ENCODE measurements around the gene FAT1.

Gene FAT1

GRCh38 chr4:186599483-186599882 is 124.2 kb downstream of the FAT1 start:
- DNase-seq, result no peak

GRCh38 chr4:186598686-186599085 is 125.0 kb downstream of the FAT1 start:
- DNase-seq, result no peak

DNA sequence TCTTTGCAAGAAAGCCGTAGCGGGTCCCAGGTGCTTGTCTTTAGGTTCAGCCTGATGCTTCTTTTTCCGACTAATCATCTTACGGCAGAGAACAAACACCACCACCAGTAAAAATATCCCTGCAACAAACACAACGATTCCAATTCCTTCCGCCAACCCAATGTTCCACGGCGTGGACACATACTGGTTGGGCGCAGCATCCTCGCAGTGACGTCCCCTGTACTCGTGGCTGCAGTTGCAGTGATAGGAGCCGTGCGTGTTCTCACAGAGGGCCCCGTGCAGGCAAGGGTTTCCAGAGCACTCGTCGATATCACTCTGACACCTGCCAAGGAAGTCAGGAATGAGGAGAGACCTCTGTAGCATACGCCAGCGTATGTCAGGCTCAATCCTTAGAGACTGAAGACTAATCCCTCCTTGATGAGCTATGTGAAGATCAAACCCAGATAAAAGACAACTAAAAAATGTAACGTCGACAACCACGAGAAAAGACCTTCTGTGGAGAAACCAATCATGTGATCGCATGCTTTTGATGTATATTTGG is 126.7 kb downstream of the FAT1 start:
- no peak for DNase-seq

GRCh38 chr4:186596346-186596745 is 127.3 kb downstream of the FAT1 start:
- DNase-seq, result no peak

- no peak for DNase-seq
Measured at GRCh38 chr4:186593587-186593973, 130.1 kb downstream of the FAT1 start.

GRCh38 chr4:186592966-186593586 is 130.6 kb downstream of the FAT1 start:
- DNase-seq, result no peak

DNA sequence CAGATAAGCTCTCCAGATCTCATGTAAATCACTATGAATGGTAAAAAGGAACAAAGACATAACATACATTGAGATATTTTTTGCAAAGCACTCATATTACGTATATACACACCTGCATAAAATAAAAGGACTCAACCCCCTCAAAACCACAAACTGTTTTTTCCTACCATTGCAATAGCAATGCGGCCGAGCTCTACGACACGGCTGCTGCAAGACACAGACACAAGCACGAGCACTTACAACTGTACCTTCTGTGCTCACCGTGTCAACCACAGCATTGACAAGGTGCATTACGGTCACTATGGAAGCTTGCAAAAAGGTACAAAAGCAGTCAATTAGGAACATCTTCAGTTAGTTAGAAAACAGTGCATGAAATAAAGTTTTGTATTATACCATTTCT is 131.2 kb downstream of the FAT1 start:
- DNase-seq, result no peak

- DNase-seq, result no peak
Measured at GRCh38 chr4:186591651-186592050, 132.0 kb downstream of the FAT1 start.

GRCh38 chr4:186588503-186588902 is 135.2 kb downstream of the FAT1 start:
- no peak for DNase-seq

DNA sequence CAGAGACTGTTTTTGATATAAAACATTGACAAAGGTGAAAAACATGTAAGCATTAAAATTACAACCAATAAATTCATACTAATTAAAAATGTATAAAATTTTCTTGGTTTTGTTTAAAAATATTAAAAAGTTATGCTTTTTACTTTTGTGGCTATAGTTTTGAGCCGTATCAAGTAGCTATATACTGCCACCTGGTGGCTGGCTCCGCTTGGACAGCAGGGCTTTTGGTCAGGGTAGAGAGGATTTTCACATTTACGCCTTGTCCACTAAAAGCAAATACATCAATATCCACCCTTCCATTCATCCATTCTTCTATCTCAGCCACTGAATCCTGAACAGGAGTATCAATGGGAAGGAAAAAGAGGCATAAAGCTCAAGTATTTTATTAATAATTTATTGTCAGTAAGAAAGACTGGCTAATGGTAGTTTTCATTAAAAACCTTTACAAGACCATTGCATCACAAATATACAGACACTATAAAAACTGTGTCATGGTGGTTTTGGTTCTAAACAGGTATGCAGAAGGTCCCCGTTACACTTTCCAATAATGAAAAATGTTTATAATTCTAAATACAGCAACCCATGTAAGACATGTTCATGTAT is 136.1 kb downstream of the FAT1 start:
- DNase-seq, result peak in 1 of 2 experiments; percentile 16

DNA sequence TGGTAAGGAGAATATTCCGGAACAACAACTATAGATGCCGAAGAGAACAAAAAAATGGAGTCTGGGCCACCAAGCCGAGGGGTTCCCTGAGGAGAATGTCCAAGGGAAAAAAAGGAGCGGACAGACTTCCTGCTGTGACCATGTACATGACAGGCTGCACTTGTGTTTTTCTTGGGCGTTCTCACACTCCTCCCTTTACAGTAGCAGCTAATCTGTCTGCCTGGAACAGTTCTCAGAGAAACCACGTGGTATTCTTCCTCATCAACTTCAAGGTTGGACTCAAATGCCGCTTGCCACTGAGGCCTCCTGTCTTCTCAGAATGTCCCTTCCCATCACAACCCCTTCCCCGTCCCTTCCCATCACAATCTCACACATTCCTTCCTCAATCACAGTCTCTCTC is 137.5 kb downstream of the FAT1 start:
- no peak for DNase-seq

DNA sequence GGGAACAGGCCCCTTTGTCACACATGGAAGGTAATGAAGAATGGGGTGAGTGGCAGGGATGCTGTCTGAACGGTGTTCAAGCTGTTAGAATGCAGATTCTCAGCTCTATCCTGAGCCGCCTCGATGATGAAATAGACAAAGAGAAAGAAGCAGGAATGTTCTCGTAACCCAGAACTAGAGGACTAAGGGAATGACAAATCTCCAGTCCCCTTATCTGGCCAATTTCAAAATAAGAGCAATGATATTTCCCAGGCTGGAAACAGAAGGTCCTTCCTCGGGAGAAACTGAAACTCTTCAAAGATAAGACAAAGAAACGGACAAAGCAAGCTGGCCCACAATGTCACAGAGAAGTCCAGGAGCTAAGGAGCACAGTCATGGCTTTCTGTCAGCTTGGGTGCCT is 138.7 kb downstream of the FAT1 start:
- DNase-seq, result no peak

GRCh38 chr4:186581421-186581820 is 142.2 kb downstream of the FAT1 start:
- DNase-seq, result no peak

DNA sequence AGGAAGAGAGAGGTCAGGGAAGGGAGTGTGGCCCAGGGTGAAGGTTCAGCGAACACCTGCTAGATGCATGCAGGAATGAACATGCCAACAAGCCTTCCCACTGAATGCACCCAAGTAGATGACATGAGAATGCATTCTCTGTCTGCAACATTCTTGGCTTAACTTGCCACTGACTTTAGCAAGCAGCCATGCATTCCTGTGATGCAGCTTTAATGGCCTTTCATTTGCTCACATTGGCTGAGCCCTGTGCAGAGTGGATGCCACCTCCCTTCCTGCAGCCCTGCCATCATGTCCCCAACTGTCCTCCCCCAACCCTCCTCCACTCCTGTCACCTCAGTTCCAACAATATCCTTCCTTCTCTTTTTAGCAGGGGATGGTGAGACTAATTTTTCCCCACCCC is 143.0 kb downstream of the FAT1 start:
- no peak for DNase-seq

DNA sequence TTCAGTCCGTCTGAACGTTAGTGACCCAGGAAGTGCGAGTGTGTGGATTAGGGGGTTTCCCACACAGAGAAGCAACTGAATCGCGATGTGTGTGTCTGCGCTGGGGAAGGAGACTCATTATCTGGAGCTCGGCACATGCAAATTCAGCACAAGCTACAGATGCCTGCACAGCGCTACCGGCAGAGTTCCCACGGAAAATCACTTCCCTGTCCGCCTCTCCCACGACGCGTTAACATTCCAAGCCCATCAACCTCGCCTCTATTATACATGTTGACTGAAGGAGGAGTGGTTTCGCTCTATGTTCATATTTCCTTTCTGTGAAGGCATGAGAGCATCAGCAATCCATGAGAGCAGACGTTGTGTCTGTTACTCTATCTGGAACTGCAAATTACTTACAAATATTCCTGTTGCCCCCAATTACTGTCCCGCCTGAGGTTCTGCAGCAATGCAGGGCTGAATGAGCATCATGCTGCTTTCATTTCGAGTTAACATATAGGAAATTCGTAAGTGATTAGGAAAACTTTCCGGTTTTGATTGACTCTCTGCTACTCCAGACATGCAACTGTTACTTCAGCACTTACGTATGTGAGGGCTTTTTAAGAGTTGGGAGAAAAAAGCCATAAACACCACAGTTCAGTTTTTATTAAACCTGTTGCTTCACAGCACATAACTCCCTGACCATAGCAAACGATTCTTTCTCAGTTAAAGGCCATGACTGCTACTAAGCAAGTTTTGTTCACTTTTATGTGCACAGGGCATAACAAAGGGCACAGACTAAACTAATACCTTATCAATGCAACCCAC is 153.3 kb downstream of the FAT1 start:
- DNase-seq, result peak in 1 of 2 experiments; percentile 58

DNA sequence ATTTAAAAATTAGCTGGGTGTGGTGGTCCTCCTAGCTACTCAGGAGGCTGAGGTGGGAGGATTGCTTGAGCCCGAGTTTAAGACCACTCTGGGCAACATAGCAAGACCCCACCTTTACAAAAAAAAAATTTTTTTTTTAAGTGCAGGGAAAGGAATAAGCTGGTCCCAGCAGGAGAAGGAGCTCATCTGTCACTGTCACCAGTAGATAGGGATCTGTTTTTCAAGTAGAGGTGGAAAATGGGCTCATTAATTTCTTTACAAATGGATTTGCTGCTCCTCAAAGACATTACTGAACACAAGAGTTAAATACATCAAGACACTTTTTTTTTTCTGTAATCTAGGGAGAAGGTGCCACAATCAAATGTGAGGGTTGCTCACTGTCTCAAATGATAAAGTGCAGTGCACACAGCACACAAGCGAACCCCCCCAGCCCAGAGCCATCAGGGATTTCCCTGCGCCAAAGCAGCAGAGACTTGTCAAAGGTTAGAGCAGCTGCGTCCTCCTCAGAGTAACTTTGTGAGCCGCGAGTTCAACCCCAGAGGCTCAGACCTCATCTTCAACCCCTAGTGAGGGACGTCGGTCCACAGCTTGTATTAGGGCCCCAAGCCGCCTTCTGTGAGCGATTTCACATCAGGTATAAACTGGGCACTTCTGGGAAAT is 154.0 kb downstream of the FAT1 start:
- peak in 1 of 2 experiments; percentile 21 for DNase-seq

DNA sequence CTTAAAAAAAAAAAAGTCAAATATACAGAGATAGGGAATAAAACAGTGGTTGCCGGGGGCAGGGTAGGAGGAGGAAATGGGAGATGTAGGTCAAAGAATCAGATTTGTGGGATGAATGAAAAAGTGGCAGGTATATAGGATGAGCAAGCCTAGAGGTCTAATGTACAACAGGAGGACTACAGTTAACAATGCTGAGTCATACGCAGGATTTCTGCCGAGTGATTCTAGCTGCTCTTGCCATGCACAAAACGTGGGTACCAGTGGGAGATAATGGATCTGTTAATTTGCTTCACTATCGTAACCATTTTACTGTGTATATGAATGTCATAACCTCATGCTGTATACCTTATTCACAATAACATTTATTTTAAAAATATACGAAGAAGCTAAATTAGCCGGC is 157.6 kb downstream of the FAT1 start:
- DNase-seq, result no peak

DNA sequence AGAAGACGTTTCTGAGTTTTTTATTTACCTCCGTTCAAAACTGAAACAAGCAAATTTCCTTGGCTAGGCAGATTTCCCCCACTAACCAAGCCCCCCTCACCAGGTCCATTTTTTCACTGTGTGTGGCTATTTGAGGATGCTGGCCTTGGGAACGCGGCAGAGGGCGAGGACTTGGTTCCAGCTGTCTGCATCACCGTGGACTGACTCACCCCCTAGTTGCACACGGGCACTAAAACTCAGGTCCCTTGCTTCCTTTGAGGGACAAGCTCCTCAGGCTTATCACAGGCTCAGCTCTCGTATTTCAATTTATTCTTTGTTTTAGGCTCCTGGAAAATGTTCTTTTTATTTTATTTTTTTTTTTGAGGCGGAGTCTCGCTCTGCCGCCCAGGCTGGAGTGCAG is 159.9 kb downstream of the FAT1 start:
- DNase-seq, result peak in 1 of 2 experiments; percentile 29

DNA sequence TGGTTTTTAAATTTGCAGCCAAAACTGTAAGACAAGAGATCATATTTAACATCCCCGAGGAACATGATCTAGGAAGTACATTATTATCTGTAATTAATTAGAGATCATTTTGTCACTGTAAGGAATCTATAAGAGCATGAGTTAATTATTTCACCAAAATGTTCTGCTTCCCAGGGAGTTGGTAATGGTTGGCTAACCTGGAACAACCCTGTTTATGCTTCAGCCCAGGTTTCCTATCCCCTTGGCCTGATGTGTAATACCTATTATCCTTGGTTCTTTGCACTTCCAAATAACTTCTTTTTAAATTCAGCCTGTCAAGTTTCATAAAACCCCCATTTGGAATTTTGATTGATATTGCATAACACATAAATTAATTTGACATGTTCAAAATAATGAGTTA is 161.9 kb downstream of the FAT1 start:
- no peak for DNase-seq

DNA sequence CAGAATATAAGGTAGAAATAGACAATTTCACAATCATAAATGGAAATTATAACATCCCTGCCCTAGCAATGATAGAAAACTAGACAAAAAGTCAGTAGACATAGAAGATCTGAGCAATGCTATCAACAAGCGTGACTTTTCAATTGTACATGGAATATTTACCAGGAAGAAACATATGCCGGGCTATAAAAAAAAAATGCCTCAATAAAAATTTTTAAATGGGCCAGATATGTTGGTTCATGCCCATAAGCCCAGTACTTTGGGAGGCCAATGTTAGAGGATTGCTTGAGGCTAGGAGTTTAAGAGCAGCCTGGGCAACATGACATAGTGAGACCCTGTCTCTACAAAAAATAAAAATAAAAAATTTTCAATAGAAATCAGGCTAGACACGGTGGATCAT is 163.0 kb downstream of the FAT1 start:
- no peak for DNase-seq

DNA sequence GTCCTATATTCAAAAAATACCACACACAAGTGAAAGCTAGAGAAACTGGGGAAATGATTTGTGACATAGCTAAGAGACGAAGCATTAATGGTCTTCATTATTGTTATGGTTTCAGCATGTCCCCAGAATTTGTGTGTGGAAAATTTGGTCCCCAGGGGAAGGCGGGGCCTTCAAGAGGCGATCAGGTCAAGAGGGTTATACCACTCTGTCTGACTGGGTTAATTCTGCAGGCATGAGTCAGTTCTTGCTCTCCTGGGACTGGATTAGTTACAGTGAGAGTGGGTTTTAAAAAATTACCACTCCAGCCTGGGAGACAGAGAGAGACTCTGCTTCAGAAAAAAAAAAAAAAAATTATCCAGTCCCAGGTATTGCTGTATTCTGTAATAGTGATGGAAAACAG is 166.2 kb downstream of the FAT1 start:
- no peak for DNase-seq

DNA sequence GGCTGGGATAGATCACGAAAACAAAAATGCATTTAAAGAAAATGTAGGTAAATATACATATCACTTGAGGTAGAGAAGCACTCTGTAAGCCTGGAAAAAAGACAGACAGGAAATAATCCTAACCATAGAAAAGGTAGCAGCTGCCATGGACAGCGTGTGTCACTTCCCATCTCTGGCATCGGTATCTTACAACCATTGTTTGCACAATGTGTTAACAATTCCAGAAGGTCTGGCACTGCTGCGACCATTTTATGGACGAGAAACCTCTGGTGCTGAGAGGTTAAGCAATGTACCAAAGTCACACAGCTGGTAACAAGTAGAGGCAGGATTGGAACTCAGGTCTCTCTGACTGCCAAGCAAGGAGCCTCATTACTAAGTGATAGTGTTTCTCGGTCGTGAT is 166.6 kb downstream of the FAT1 start:
- DNase-seq, result no peak
